ENCODE results near the gene CEACAM7. TPM values are rescaled to one million over a fixed set of nuclear protein-coding genes. Genes with fewer than 3 reads are reported as not detected.

CEACAM7 gene
- not detected in 2 replicates for total RNA-seq

DNA sequence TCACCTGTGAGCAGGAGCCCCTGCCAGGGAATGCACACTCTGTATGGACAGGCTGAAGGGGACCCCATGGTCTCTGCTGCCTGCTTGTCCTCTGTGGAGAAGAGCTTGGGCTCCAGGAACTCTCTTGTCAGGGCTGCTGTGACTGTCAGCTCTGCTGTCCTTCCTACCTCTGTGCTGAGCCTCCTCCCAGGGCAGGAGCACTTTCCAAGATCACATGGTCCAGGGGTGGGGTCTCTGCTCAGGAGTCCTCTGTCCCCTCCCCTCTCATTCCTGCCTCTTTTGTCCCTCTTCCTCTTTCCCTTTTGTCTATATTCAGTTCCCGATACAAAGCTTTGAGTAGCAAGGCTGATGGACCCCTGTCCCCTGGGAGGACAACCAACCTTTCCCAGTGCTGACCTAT is at the start of gene CEACAM7:
TSS of gene CEACAM7 (minus strand) at position 173 of the 400 bp plus-strand sequence. CDS start at position 68, 105 bp downstream.
- no peak for DNase-seq (ENCODE audit: low read depth)
- H3K4me3 ChIP-seq (ENCODE audit: low read depth, low read length): no peak within 1 kb of the TSS
- TF ChIP-seq, protein P1, sequence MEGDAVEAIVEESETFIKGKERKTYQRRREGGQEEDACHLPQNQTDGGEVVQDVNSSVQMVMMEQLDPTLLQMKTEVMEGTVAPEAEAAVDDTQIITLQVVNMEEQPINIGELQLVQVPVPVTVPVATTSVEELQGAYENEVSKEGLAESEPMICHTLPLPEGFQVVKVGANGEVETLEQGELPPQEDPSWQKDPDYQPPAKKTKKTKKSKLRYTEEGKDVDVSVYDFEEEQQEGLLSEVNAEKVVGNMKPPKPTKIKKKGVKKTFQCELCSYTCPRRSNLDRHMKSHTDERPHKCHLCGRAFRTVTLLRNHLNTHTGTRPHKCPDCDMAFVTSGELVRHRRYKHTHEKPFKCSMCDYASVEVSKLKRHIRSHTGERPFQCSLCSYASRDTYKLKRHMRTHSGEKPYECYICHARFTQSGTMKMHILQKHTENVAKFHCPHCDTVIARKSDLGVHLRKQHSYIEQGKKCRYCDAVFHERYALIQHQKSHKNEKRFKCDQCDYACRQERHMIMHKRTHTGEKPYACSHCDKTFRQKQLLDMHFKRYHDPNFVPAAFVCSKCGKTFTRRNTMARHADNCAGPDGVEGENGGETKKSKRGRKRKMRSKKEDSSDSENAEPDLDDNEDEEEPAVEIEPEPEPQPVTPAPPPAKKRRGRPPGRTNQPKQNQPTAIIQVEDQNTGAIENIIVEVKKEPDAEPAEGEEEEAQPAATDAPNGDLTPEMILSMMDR (conservative IDR thresholded peaks at IDR 0.05; ENCODE audit: low read depth, low read length): no peak

DNA sequence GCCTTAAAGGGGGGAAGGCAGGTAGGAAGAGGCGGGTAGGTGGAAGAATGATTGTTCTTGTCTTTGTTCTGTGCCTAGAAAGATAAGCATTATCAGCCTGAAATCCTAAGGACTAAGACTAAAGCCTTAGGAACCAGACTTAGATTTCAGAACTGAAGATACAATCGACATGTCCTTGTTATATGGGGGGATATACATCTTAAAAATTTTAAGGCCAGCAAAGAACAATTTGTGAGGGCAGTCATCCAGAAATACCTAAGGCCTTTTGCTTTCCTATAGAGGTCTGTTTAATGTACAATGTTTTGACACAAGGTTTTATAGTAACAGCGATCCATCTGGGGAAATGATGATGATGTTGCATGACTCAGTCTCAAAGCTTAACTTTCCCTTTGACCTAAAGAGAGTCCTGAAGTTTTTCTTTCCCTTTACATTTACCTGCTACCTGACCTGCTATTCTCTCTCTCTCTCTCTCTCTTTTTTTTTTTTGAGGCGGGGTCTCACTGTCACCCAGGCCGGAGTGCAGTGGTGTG is 47.1 kb upstream of the CEACAM7 start:
- no peak overlapping the region for H3K4me3 ChIP-seq (ENCODE audit: low read depth, low read length)
- TF ChIP-seq, protein P1 (conservative IDR thresholded peaks at IDR 0.05; ENCODE audit: low read depth, low read length): no peak
- no peak for DNase-seq (ENCODE audit: low read depth)

DNA sequence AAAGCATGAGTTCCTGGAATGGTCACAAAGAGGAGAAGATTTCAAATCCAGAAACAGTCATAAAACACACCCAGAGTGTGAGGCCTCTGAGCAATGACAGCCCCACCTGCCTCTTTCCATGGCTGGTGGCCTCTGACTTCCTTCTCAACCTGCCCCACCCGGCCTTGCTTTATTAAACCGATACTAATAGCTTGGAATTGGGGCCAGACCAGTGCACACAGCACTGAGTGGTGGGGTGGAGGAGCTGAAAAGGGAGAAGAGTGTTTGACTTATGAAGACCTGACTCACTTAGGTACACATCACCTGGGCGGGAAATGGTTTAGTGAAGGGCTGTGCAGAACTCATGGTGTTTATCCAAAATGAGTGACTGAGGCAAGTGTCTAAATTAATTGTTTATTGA is 46.5 kb upstream of the CEACAM7 start:
- H3K4me3 ChIP-seq (ENCODE audit: low read depth, low read length): no peak overlapping the region
- TF ChIP-seq, protein P1 (conservative IDR thresholded peaks at IDR 0.05; ENCODE audit: low read depth, low read length): no peak
- no peak for DNase-seq (ENCODE audit: low read depth)

DNA sequence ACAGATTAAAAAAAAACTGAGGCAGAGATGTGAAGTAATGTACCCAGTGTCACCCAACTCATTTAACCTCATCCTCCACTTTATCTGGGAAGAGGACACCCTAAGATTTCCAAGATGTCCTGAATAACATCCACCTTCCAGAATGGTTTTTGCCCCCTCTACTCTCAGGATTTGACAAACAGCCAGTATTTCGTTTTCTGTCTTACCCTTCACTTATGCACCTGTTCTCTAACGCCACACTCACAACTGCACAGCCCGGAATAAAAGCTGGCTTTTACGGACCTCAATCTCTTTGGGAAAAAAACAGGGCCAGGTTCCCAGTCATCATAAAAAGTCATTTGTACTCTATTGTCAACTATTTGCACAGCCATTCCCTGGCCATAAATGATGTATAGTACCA is 46.1 kb upstream of the CEACAM7 start:
- no peak for DNase-seq (ENCODE audit: low read depth)
- no peak overlapping the region for H3K4me3 ChIP-seq (ENCODE audit: low read depth, low read length)
- TF ChIP-seq, protein P1 (conservative IDR thresholded peaks at IDR 0.05; ENCODE audit: low read depth, low read length): no peak

DNA sequence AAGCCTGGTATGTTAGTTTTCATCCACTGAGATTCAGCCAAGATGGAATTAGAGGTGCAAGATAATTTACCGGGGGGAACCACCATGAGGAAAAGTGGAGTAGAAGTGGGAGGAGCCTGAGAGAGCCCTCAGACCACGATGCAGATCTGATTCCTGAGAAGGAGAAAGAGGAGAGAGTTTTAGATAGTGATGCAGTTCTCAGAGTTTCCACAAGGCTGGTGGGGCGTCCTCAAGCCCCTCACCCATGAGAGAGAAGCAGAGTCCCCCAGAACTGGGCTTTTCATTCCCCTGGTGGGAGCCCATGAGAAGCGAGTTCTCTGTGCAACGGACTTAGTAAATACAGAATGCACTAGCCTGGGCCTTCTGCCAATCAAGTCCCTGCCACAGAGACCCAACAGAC is 38.4 kb upstream of the CEACAM7 start:
- DNase-seq (ENCODE audit: low read depth): no peak
- no peak overlapping the region for H3K4me3 ChIP-seq (ENCODE audit: low read depth, low read length)
- TF ChIP-seq, protein P1 (conservative IDR thresholded peaks at IDR 0.05; ENCODE audit: low read depth, low read length): no peak

DNA sequence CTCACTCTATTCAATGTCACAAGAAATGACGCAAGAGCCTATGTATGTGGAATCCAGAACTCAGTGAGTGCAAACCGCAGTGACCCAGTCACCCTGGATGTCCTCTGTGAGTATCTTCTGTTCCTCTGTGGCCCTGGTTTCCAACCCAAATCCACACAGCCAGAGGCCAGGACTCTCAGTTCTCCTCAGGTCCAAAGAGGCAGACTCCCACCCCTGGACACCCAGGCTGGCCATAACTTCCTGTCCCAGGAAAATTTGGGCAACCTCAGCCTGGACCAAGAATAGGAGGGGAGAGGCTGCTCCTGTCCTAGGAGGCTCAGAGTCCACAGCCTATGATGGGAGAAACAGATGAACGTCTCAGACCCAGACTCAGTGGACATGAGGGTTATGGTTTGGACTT is 32.0 kb upstream of the CEACAM7 start:
- H3K4me3 ChIP-seq (ENCODE audit: low read depth, low read length): no peak overlapping the region
- DNase-seq (ENCODE audit: low read depth): no peak
- TF ChIP-seq, protein P1 (conservative IDR thresholded peaks at IDR 0.05; ENCODE audit: low read depth, low read length): no peak

DNA sequence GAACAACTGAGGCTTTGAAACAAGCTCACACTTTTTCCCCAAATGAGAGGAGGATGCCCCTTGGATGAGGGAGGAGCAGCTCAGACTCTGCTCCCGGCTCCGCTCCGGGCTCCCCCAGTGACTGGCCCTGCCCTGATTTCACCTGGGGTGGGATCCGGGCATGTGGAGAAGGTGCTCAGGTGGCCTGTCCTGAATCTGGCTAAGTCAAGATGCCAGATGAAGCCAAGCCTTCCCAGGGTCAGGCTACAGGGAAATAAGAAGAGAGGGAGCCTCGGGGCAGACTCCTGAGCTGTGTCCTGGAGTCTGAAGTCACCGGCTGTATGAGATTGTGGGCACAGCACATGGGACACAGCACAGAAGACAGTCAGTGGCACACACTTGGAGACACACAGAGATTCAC is 30.7 kb upstream of the CEACAM7 start:
- TF ChIP-seq, protein P1 (conservative IDR thresholded peaks at IDR 0.05; ENCODE audit: low read depth, low read length): no peak
- no peak for DNase-seq (ENCODE audit: low read depth)

More for the DNA sequence above, 30.7 kb upstream of the CEACAM7 start:
- no peak overlapping the region for H3K4me3 ChIP-seq (ENCODE audit: low read depth, low read length)

Data from epithelial cell of proximal tubule (primary cell).